Measurements from ENCODE around the gene EDNRA.

DNA sequence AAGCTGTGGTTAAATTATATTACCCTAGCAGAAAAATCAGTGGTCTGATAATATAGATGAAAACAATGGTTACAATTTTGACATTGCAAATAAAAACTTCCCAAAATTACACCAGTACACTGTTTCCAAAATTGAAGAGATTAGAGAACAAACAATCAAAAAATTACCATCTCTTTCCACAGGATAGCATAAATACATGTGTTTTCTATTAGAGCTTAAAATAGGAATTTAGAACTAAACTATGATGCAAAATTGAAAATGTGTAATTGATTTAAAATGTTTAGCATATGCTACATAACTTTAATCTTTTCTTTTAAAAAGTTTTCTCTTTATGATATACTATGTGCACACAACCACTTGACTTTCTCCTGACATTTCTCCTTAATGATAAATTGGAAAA lies 6.7 kb downstream of the EDNRA start:
- TF ChIP-seq, protein P1, sequence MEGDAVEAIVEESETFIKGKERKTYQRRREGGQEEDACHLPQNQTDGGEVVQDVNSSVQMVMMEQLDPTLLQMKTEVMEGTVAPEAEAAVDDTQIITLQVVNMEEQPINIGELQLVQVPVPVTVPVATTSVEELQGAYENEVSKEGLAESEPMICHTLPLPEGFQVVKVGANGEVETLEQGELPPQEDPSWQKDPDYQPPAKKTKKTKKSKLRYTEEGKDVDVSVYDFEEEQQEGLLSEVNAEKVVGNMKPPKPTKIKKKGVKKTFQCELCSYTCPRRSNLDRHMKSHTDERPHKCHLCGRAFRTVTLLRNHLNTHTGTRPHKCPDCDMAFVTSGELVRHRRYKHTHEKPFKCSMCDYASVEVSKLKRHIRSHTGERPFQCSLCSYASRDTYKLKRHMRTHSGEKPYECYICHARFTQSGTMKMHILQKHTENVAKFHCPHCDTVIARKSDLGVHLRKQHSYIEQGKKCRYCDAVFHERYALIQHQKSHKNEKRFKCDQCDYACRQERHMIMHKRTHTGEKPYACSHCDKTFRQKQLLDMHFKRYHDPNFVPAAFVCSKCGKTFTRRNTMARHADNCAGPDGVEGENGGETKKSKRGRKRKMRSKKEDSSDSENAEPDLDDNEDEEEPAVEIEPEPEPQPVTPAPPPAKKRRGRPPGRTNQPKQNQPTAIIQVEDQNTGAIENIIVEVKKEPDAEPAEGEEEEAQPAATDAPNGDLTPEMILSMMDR (IDR thresholded peaks at IDR 0.05) = no peak
- no peak for TF ChIP-seq ZFX (IDR thresholded peaks at IDR 0.05; ENCODE audit: borderline replicate concordance)
